ENCODE measurements around the gene SCGB3A1. TPM values are rescaled to one million over a fixed set of nuclear protein-coding genes. Genes with fewer than 3 reads are reported as not detected.

The SCGB3A1 gene
- total and polyA plus RNA-seq, 11 donors = 0.22 to 0.85 (median 0.57) TPM; not detected in 8

DNA sequence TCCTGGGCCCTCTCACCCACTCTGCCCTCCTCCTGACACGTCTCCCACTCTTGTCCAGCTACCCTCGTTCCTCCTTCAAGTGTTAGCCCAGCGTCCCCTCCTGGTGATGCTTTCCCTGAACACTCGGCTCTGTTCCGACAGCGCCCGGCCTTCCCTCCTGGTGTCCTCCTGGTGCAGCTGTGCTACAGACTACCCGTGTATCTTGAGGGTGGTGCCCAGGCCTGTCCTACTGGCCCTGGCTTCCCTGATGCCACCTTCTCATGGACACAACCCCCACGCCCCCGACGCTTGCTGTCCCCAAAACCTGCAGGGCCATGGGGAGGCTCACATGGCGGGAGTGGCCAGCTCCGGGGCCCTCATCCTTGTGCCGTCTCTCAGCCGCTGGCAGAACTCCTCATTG is 21.4 kb upstream of the SCGB3A1 start:
- intact Hi-C loops (cut with DNase I) = no loop called here
- no peak overlapping the region for H3K4me3 ChIP-seq
- H3K9me3 ChIP-seq = peaks cover 0 to 6% (median 0%) of the 10 kb centered on the region in 12 donors
- no peaks in the 10 kb centered on the region for H3K4me1 ChIP-seq
- 85 to 91% (median 88%) methylated on average over 15 of the region's 15 CpGs for WGBS, 4 donors
- no peak for DNase-seq
- H3K27ac ChIP-seq = no peak overlapping the region
- H3K36me3 ChIP-seq = peaks cover 0 to 7% (median 0%) of the 10 kb centered on the region in 9 donors
- ATAC-seq = no peak
- H3K27me3 ChIP-seq = no peaks in the 10 kb centered on the region
- no peak for TF ChIP-seq POLR2A (IDR thresholded peaks at IDR 0.05)
- TF ChIP-seq, protein P1, sequence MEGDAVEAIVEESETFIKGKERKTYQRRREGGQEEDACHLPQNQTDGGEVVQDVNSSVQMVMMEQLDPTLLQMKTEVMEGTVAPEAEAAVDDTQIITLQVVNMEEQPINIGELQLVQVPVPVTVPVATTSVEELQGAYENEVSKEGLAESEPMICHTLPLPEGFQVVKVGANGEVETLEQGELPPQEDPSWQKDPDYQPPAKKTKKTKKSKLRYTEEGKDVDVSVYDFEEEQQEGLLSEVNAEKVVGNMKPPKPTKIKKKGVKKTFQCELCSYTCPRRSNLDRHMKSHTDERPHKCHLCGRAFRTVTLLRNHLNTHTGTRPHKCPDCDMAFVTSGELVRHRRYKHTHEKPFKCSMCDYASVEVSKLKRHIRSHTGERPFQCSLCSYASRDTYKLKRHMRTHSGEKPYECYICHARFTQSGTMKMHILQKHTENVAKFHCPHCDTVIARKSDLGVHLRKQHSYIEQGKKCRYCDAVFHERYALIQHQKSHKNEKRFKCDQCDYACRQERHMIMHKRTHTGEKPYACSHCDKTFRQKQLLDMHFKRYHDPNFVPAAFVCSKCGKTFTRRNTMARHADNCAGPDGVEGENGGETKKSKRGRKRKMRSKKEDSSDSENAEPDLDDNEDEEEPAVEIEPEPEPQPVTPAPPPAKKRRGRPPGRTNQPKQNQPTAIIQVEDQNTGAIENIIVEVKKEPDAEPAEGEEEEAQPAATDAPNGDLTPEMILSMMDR (IDR thresholded peaks at IDR 0.05) = no peak

GRCh38 chr5:180611140-180611850 is 20.0 kb upstream of the SCGB3A1 start:
- H3K9me3 ChIP-seq = peaks cover 0 to 6% (median 0%) of the 10 kb centered on the region in 12 donors
- intact Hi-C loops (cut with DNase I) = no loop called here
- no peaks in the 10 kb centered on the region for H3K4me1 ChIP-seq
- whole genome bisulfite sequencing, 4 donors = 84 to 88% (median 87%) methylated on average over 22 to 30 of the region's 30 CpGs
- no peak overlapping the region for H3K27ac ChIP-seq
- ATAC-seq = no peak
- no peak for TF ChIP-seq POLR2A (IDR thresholded peaks at IDR 0.05)
- TF ChIP-seq, protein P1 (IDR thresholded peaks at IDR 0.05) = no peak
- DNase-seq = no peak
- H3K27me3 ChIP-seq = no peaks in the 10 kb centered on the region
- peaks cover 0 to 2% (median 0%) of the 10 kb centered on the region in 9 donors for H3K36me3 ChIP-seq
- H3K4me3 ChIP-seq = no peak overlapping the region

- peak in 1 of 5 donors; percentile 47 for DNase-seq
These were observed 18.7 kb upstream of the SCGB3A1 start for GRCh38 chr5:180609817-180610550.

DNA sequence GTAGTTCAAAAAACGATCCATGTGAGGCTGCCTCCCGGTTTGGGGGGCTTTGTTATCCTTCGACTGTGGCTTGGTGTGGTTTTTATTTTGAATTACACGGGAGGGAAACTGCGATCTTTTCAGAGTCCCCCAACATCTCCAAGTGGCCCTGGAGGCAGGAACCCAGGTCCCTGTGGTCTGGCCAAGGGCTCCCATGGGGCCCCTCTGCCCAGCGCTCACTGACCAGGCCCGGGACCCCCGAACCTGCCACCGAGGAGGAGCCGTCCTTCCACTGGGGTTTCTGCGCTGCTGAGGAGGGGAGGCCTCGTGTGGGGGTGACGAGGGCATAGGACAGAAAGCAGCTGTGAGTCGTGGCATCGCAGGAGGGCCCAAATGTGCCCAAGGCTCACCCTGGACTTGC is 18.1 kb upstream of the SCGB3A1 start:
- Histone ChIP-seq H3K9me3 (no peaks in the 10 kb centered on the region), H3K4me1 (no peaks in the 10 kb centered on the region), H3K4me3 (no peak overlapping the region), H3K27ac (no peak overlapping the region), H3K36me3 (no peaks in the 10 kb centered on the region), H3K27me3 (no peaks in the 10 kb centered on the region)
- DNase-seq (no peak), ATAC-seq (no peak)
- WGBS, 4 donors = 87 to 95% (median 89%) methylated on average over 5 to 15 of the region's 15 CpGs
- no peak for TF ChIP-seq POLR2A (IDR thresholded peaks at IDR 0.05)
- TF ChIP-seq, protein P1 (IDR thresholded peaks at IDR 0.05) = no peak
- intact Hi-C loops (cut with DNase I) = no loop called here

More at GRCh38 chr5:180609817-180610550, 18.7 kb upstream of the SCGB3A1 start:
- WGBS, 4 donors = 70 to 84% (median 79%) methylated on average over 15 to 23 of the region's 23 CpGs
- peaks cover 0 to 3% (median 0%) of the 10 kb centered on the region in 12 donors for H3K9me3 ChIP-seq
- intact Hi-C loops (cut with DNase I) = no loop called here
- no peaks in the 10 kb centered on the region for H3K4me1 ChIP-seq
- no peak overlapping the region for H3K27ac ChIP-seq
- no peaks in the 10 kb centered on the region for H3K36me3 ChIP-seq
- TF ChIP-seq, protein P1 (IDR thresholded peaks at IDR 0.05) = no peak
- no peak for TF ChIP-seq POLR2A (IDR thresholded peaks at IDR 0.05)
- ATAC-seq = peak in 1 of 4 donors; percentile 6
- no peaks in the 10 kb centered on the region for H3K27me3 ChIP-seq
- no peak overlapping the region for H3K4me3 ChIP-seq
